ENCODE data around the gene ATP10A. TPM values are rescaled to one million over a fixed set of nuclear protein-coding genes. Genes with fewer than 3 reads are reported as not detected.

The ATP10A gene
- total and polyA plus RNA-seq, 2 of the 8 experiments (the other 6 are each of a cell fraction or from before 2014, with no cell fraction given), result 2.0 to 2.8 TPM

GRCh38 chr15:25909325-25909724 is 46.2 kb upstream of the ATP10A start:
- no peak overlapping the region for H2BK5ac ChIP-seq (ENCODE audit: low read depth, low read length)
- no peak overlapping the region for H3K4ac ChIP-seq (replicated peaks; ENCODE audit: insufficient read length, low read depth, low read length)
- ChIA-PET POLR2A (ENCODE audit: partially characterized antibody) (no interaction called here), CTCF (ENCODE audit: partially characterized antibody) (interaction anchor here (1.4 kb wide), 1 partner anchor 126 kb away, joined by 5 read pairs; no protein-coding TSS in a partner anchor)
- H4K91ac ChIP-seq (replicated peaks; ENCODE audit: insufficient read length, low read length), result no peak overlapping the region
- H3K9me3 ChIP-seq (ENCODE audit: insufficient read depth in 2 of 2, low read depth in 1 of 2, low read length in 1 of 2), result no peaks in the 10 kb centered on the region
- H3K18ac ChIP-seq (ENCODE audit: extremely low read depth, low read length), result 0 out of 2 replicates have a peak overlapping the region, but pooled peaks have one; percentile 27
- H4K5ac ChIP-seq (ENCODE audit: insufficient read length, low read depth, low read length), result no peak overlapping the region
- H2BK20ac ChIP-seq (ENCODE audit: low read length), result no peak overlapping the region
- no peaks in the 10 kb centered on the region for H4K20me1 ChIP-seq (replicated peaks in 1 of 2; ENCODE audit: control insufficient read depth in 1 of 2, insufficient read depth in 2 of 2, low read length in 2 of 2)
- no peaks in the 10 kb centered on the region for H3K23me2 ChIP-seq (ENCODE audit: low read depth, low read length)
- H2AFZ ChIP-seq (ENCODE audit: low read length), result peak overlapping the region; percentile 78; the same call in 1 of the 2 replicates
- H3K79me2 ChIP-seq (ENCODE audit: control insufficient read depth in 1 of 2, insufficient read depth in 2 of 2, low read length in 2 of 2), result no peaks in the 10 kb centered on the region
- no peak overlapping the region for H3K23ac ChIP-seq (ENCODE audit: insufficient read length)
- H3K27me3 ChIP-seq (replicated peaks in 1 of 4; ENCODE audit: control insufficient read depth in 3 of 4, extremely low read depth in 1 of 4, insufficient read depth in 3 of 4, low read length in 3 of 4), result no peaks in the 10 kb centered on the region; a peak in 1 of 7 replicates
- H3K79me1 ChIP-seq (ENCODE audit: low read depth, low read length), result no peaks in the 10 kb centered on the region
- H3K4me3 ChIP-seq (ENCODE audit: extremely low read depth in 1 of 4, insufficient read depth in 2 of 4, low read depth in 3 of 4, low read length in 4 of 4), result no peak overlapping the region
- H3K4me2 ChIP-seq (ENCODE audit: insufficient read depth in 1 of 2, low read depth in 2 of 2, low read length in 2 of 2), result no peak overlapping the region
- no peak overlapping the region for H2AK5ac ChIP-seq (ENCODE audit: low read depth, low read length)
- H2BK15ac ChIP-seq (ENCODE audit: low read length), result no peak overlapping the region
- H3K9ac ChIP-seq (replicated peaks in 1 of 4; ENCODE audit: extremely low read depth in 1 of 4, low read depth in 3 of 4, low read length in 3 of 4), result no peak overlapping the region
- H3K14ac ChIP-seq (ENCODE audit: insufficient read length), result no peak overlapping the region
- no peaks in the 10 kb centered on the region for H3K4me1 ChIP-seq (replicated peaks in 1 of 4; ENCODE audit: control insufficient read depth in 3 of 4, insufficient read depth in 4 of 4, low read length in 3 of 4)
- 0 out of 2 replicates have a peak overlapping the region, but pooled peaks have one; percentile 57 for H4K8ac ChIP-seq (ENCODE audit: extremely low read depth, insufficient read depth, low read length)
- no peak overlapping the region for H3K27ac ChIP-seq (ENCODE audit: low read depth, low read length)
- 85% methylated on average over 19 of the region's 21 CpGs; no CpG with 5 or more reads in 1 of the 2 experiments for WGBS, 2 experiments (ENCODE audit: extremely low coverage in 1 of 2, insufficient coverage in 1 of 2, insufficient read length in 1 of 2, insufficient replicate concordance in 2 of 2, low coverage in 1 of 2, low lambda C conversion rate in 2 of 2, missing lambda C conversion rate in 1 of 2)
- no peaks in the 10 kb centered on the region for H3K36me3 ChIP-seq (ENCODE audit: control insufficient read depth in 2 of 4, insufficient read depth in 4 of 4, low read length in 3 of 4)
- DNase-seq (ENCODE audit: low read depth in 1 of 2, low spot score in 2 of 2) (no peak), FAIRE-seq (no peak)
- no peak overlapping the region for H3K56ac ChIP-seq (replicated peaks; ENCODE audit: insufficient read length, low read depth, low read length)
- H2BK120ac ChIP-seq (replicated peaks; ENCODE audit: low read depth, low read length), result no peak overlapping the region
- no peak overlapping the region for H2BK12ac ChIP-seq (ENCODE audit: low read depth, low read length)
- TF ChIP-seq EZH2 (IDR thresholded peaks at IDR 0.05; ENCODE audit: low read depth, low read length, severe bottlenecking), result no peak
- TF ChIP-seq CBX8 (IDR thresholded peaks at IDR 0.05; ENCODE audit: borderline replicate concordance, low read depth, low read length), result no peak
- TF ChIP-seq MAFK (IDR thresholded peaks at IDR 0.05; ENCODE audit: low read depth, low read length), result no peak
- TF ChIP-seq CBX5 (IDR thresholded peaks at IDR 0.05; ENCODE audit: low read depth, low read length), result no peak
- TF ChIP-seq BCL11A (IDR thresholded peaks at IDR 0.05; ENCODE audit: low read depth in 2 of 2, low read length in 2 of 2), result no peak
- TF ChIP-seq SIN3A (conservative IDR thresholded peaks at IDR 0.05 in 1 of 2, IDR thresholded peaks at IDR 0.05 in 1 of 2; ENCODE audit: low read depth in 1 of 2, low read length in 2 of 2), result no peak
- no peak for TF ChIP-seq BRCA1 (IDR thresholded peaks at IDR 0.05; ENCODE audit: low read depth, low read length)
- no peak for TF ChIP-seq CHD2 (IDR thresholded peaks at IDR 0.05; ENCODE audit: low read length)
- no peak for TF ChIP-seq ATF2 (IDR thresholded peaks at IDR 0.05; ENCODE audit: low read length)
- TF ChIP-seq TAF7 (optimal IDR thresholded peaks at IDR 0.05; ENCODE audit: borderline replicate concordance, low read depth, low read length), result no peak
- no peak for TF ChIP-seq SRF (IDR thresholded peaks at IDR 0.05; ENCODE audit: low read depth, low read length)

All from H1 (cell line).